Activated CD4-positive, alpha-beta T cell treated with anti-CD3 and anti-CD28 coated beads, Interleukin-2, amount 10 ng/mL, durations not matched to agents 24 days and 14 days (primary cell): ENCODE measurements around the gene MAP7D1. TPM values are rescaled to one million over a fixed set of nuclear protein-coding genes. Genes with fewer than 3 reads are reported as not detected.
"Not testable (repeated sequence)": the region's sequence is repeated elsewhere in the genome, so short reads cannot be mapped to it uniquely, and the experiment has no call there.

Experiments used
- DNase-seq: peaks from one replicate; pipeline ENCODE4 v3.0.0; 2022
- H3K27ac Mint-ChIP-seq: one replicate; pipeline ENCODE4 v1.8.0; 2022; ENCODE audit warnings: mild to moderate bottlenecking, mixed read lengths
- H3K27me3 Mint-ChIP-seq: one replicate; pipeline ENCODE4 v1.8.0; 2022; ENCODE audit warnings: mixed read lengths
- H3K36me3 Mint-ChIP-seq: one replicate; pipeline ENCODE4 v1.8.0; 2022; ENCODE audit warnings: low read depth, mild to moderate bottlenecking, mixed read lengths
- H3K4me1 Mint-ChIP-seq: one replicate; pipeline ENCODE4 v1.8.0; 2021; ENCODE audit warnings: mixed read lengths
- H3K4me3 Mint-ChIP-seq: one replicate; pipeline ENCODE4 v1.8.0; 2022; ENCODE audit warnings: mild to moderate bottlenecking, moderate library complexity, mixed read lengths
- H3K9me3 Mint-ChIP-seq: one replicate; pipeline ENCODE4 v1.8.0; 2021; ENCODE audit warnings: mixed read lengths
- intact Hi-C: fragments of 100-400 bp; cut with micrococcal nuclease; formaldehyde crosslinking; loops from one replicate; pipeline ENCODE4 v1.15.1; 2023
- total RNA-seq: library from RNA; stranded (reverse); gene quantifications from 2 replicates; pipeline ENCODE4 v1.2.3, GENCODE V29; 2022

Gene MAP7D1
- total RNA-seq, 1 donor from 2014 or later, result 170 TPM

GRCh38 chr1:36172983-36173382 is 17.0 kb downstream of the MAP7D1 start:
- intact Hi-C loops, result no loop called here
- DNase-seq, result no peak
- Mint-ChIP-seq H3K4me1 (peaks cover 8% of the 10 kb centered on the region), H3K4me3 (no peak overlapping the region), H3K36me3 (peaks cover 49% of the 10 kb centered on the region), H3K27me3 (no peaks in the 10 kb centered on the region), H3K9me3 (no peaks in the 10 kb centered on the region), H3K27ac (peak overlapping the region; percentile 48)

- intact Hi-C loops, result no loop called here
- H3K4me1 Mint-ChIP-seq, result peaks cover 4% of the 10 kb centered on the region
- no peak overlapping the region for H3K27ac Mint-ChIP-seq
- no peaks in the 10 kb centered on the region for H3K9me3 Mint-ChIP-seq
- peaks cover 54% of the 10 kb centered on the region for H3K36me3 Mint-ChIP-seq
- no peak overlapping the region for H3K4me3 Mint-ChIP-seq
- no peaks in the 10 kb centered on the region for H3K27me3 Mint-ChIP-seq
- no peak for DNase-seq
These were observed 18.8 kb downstream of the MAP7D1 start for GRCh38 chr1:36174713-36175112.

GRCh38 chr1:36175137-36176095 is 19.5 kb downstream of the MAP7D1 start:
- intact Hi-C loops, result no loop called here
- Mint-ChIP-seq H3K27ac (no peak overlapping the region), H3K4me3 (no peak overlapping the region), H3K4me1 (peaks cover 4% of the 10 kb centered on the region), H3K9me3 (no peaks in the 10 kb centered on the region), H3K36me3 (peaks cover 57% of the 10 kb centered on the region), H3K27me3 (no peaks in the 10 kb centered on the region)
- DNase-seq, result peak; percentile 69

GRCh38 chr1:36176106-36176949 is 20.4 kb downstream of the MAP7D1 start:
- Mint-ChIP-seq H3K27ac (no peak overlapping the region), H3K9me3 (no peaks in the 10 kb centered on the region), H3K27me3 (no peaks in the 10 kb centered on the region), H3K4me3 (no peak overlapping the region), H3K4me1 (peaks cover 4% of the 10 kb centered on the region), H3K36me3 (peaks cover 58% of the 10 kb centered on the region)
- intact Hi-C loops, result no loop called here
- DNase-seq, result no peak

GRCh38 chr1:36177589-36178431 is 21.9 kb downstream of the MAP7D1 start:
- intact Hi-C loops, result no loop called here
- H3K27ac Mint-ChIP-seq, result no peak overlapping the region
- no peak for DNase-seq
- no peaks in the 10 kb centered on the region for H3K27me3 Mint-ChIP-seq
- H3K4me3 Mint-ChIP-seq, result no peak overlapping the region
- H3K9me3 Mint-ChIP-seq, result no peaks in the 10 kb centered on the region
- peaks cover 48% of the 10 kb centered on the region for H3K36me3 Mint-ChIP-seq
- peaks cover 4% of the 10 kb centered on the region for H3K4me1 Mint-ChIP-seq

GRCh38 chr1:36178471-36179219 is 22.7 kb downstream of the MAP7D1 start:
- H3K36me3 Mint-ChIP-seq, result peaks cover 44% of the 10 kb centered on the region
- no peaks in the 10 kb centered on the region for H3K9me3 Mint-ChIP-seq
- intact Hi-C loops, result no loop called here
- no peak for DNase-seq
- H3K27me3 Mint-ChIP-seq, result no peaks in the 10 kb centered on the region
- H3K4me3 Mint-ChIP-seq, result no peak overlapping the region
- H3K27ac Mint-ChIP-seq, result no peak overlapping the region
- H3K4me1 Mint-ChIP-seq, result peaks cover 3% of the 10 kb centered on the region

GRCh38 chr1:36179220-36179600 is 23.2 kb downstream of the MAP7D1 start:
- Mint-ChIP-seq H3K36me3 (peaks cover 39% of the 10 kb centered on the region), H3K27ac (no peak overlapping the region), H3K4me1 (no peaks in the 10 kb centered on the region), H3K27me3 (no peaks in the 10 kb centered on the region), H3K9me3 (no peaks in the 10 kb centered on the region), H3K4me3 (no peak overlapping the region)
- intact Hi-C loops, result no loop called here
- no peak for DNase-seq

- intact Hi-C loops, result no loop called here
- DNase-seq, result no peak
- Mint-ChIP-seq H3K4me1 (peaks cover 2% of the 10 kb centered on the region), H3K36me3 (peaks cover 25% of the 10 kb centered on the region), H3K4me3 (no peak overlapping the region), H3K9me3 (no peaks in the 10 kb centered on the region), H3K27ac (peak overlapping the region; percentile 18), H3K27me3 (no peaks in the 10 kb centered on the region)
These were observed 26.8 kb downstream of the MAP7D1 start for GRCh38 chr1:36182734-36183133.

GRCh38 chr1:36183309-36183856 is 27.4 kb downstream of the MAP7D1 start:
- peaks cover 24% of the 10 kb centered on the region for H3K36me3 Mint-ChIP-seq
- intact Hi-C loops, result no loop called here
- no peak for DNase-seq
- no peak overlapping the region for H3K4me3 Mint-ChIP-seq
- H3K27ac Mint-ChIP-seq, result peak overlapping the region; percentile 39
- H3K4me1 Mint-ChIP-seq, result peaks cover 6% of the 10 kb centered on the region
- no peaks in the 10 kb centered on the region for H3K27me3 Mint-ChIP-seq
- H3K9me3 Mint-ChIP-seq, result no peaks in the 10 kb centered on the region

- Mint-ChIP-seq H3K27me3 (no peaks in the 10 kb centered on the region), H3K27ac (peak overlapping the region; percentile 79), H3K36me3 (peaks cover 2% of the 10 kb centered on the region), H3K9me3 (no peaks in the 10 kb centered on the region), H3K4me1 (peaks cover 6% of the 10 kb centered on the region), H3K4me3 (no peak overlapping the region)
- intact Hi-C loops, result loop anchor here (1.0 kb wide), 2 partner anchors 39 to 88 kb away; partner anchors contain the start of gene TRAPPC3
- DNase-seq, result peak; percentile 94
These were observed 32.0 kb downstream of the MAP7D1 start for GRCh38 chr1:36187800-36188593.

- H3K27ac Mint-ChIP-seq, intact Hi-C loops, H3K36me3 Mint-ChIP-seq, H3K4me3 Mint-ChIP-seq, DNase-seq, H3K9me3 Mint-ChIP-seq, H3K27me3 Mint-ChIP-seq, H3K4me1 Mint-ChIP-seq: not testable (repeated sequence)
These were observed 40.8 kb downstream of the MAP7D1 start for GRCh38 chr1:36196805-36197204.

- H3K4me3 Mint-ChIP-seq, result no peak overlapping the region
- intact Hi-C loops, result no loop called here
These were observed 42.7 kb downstream of the MAP7D1 start for GRCh38 chr1:36198641-36199040.

More at GRCh38 chr1:36198641-36199040, 42.7 kb downstream of the MAP7D1 start:
- no peaks in the 10 kb centered on the region for H3K4me1 Mint-ChIP-seq
- DNase-seq, result no peak
- H3K27me3 Mint-ChIP-seq, result peaks cover 3% of the 10 kb centered on the region
- no peaks in the 10 kb centered on the region for H3K9me3 Mint-ChIP-seq
- no peaks in the 10 kb centered on the region for H3K36me3 Mint-ChIP-seq
- no peak overlapping the region for H3K27ac Mint-ChIP-seq
